GM23338 (cell line): ENCODE results near the gene METTL22. TPM values are rescaled to one million over a fixed set of nuclear protein-coding genes. Genes with fewer than 3 reads are reported as not detected.

Experiments
- ATAC-seq: fragments of 200-7000 bp; cut with Tn5 transposase; 3 replicates; pipeline ENCODE4 v1.9.1; 2020
- DNase-seq: peaks from one replicate; pipeline ENCODE4 v3.0.0-alpha.2; 2015; ENCODE audit warnings: low spot score
- H2AFZ ChIP-seq: fragments of 200-600 bp; sonication (generic); 2 replicates; pipeline ENCODE4 v1.8.0; 2016; ENCODE audit warnings: antibody characterized with exemption, mild to moderate bottlenecking, moderate library complexity
- H3F3A ChIP-seq: fragments of 200-600 bp; sonication (generic); replicated peaks from 2 replicates; pipeline ENCODE4 v1.8.0; 2017; ENCODE audit warnings: antibody characterized with exemption, mixed run types, low read depth
- H3K27ac ChIP-seq: fragments of 200-600 bp; sonication (generic); 2 replicates; pipeline ENCODE4 v1.6.1; 2016; ENCODE audit warnings: low read depth
- H3K27me3 ChIP-seq: fragments of 200-600 bp; sonication (generic); 2 replicates; pipeline ENCODE4 v1.8.0; 2016; ENCODE audit warnings: mild to moderate bottlenecking, mixed run types, moderate library complexity; ENCODE audit not compliant: insufficient read depth
- H3K36me3 ChIP-seq: fragments of 200-600 bp; sonication (generic); 2 replicates; pipeline ENCODE4 v1.8.0; 2016; ENCODE audit warnings: mild to moderate bottlenecking; ENCODE audit not compliant: insufficient read depth
- H3K4me1 ChIP-seq: fragments of 200-600 bp; sonication (generic); 2 replicates; pipeline ENCODE4 v1.8.0; 2016; ENCODE audit warnings: mild to moderate bottlenecking, moderate library complexity; ENCODE audit not compliant: insufficient read depth
- H3K4me2 ChIP-seq: fragments of 200-600 bp; sonication (generic); 2 replicates; pipeline ENCODE4 v1.7.1; 2017; ENCODE audit warnings: mixed run types
- H3K4me3 ChIP-seq: fragments of 200-600 bp; sonication (generic); 2 replicates; pipeline ENCODE4 v1.6.1; 2016; ENCODE audit warnings: mixed run types
- H3K79me2 ChIP-seq: fragments of 200-600 bp; sonication (generic); replicated peaks from 2 replicates; pipeline ENCODE4 v1.8.0; 2017; ENCODE audit warnings: mild to moderate bottlenecking; ENCODE audit not compliant: insufficient read depth
- H3K9me2 ChIP-seq: fragments of 200-600 bp; sonication (generic); 2 replicates; pipeline ENCODE4 v1.8.0; 2017; ENCODE audit not compliant: insufficient read depth
- H4K20me1 ChIP-seq: fragments of 200-600 bp; sonication (generic); replicated peaks from 2 replicates; pipeline ENCODE4 v1.8.0; 2017; ENCODE audit warnings: mild to moderate bottlenecking; ENCODE audit not compliant: insufficient read depth
- H3K27ac Mint-ChIP-seq: 2 replicates; pipeline ENCODE4 v1.8.0; 2020; ENCODE audit warnings: inconsistent platforms, mild to moderate bottlenecking, moderate library complexity, mixed read lengths
- H3K27me3 Mint-ChIP-seq: 3 replicates; pipeline ENCODE4 v1.8.0; 2022; ENCODE audit warnings: low read depth, mild to moderate bottlenecking, moderate library complexity, mixed read lengths, inconsistent platforms; ENCODE audit not compliant: insufficient read depth, poor library complexity
- H3K36me3 Mint-ChIP-seq: 3 replicates; pipeline ENCODE4 v1.8.0; 2021; ENCODE audit warnings: low read depth, mild to moderate bottlenecking, inconsistent platforms, moderate library complexity, mixed read lengths
- H3K4me1 Mint-ChIP-seq: 3 replicates; pipeline ENCODE4 v1.8.0; 2020; ENCODE audit warnings: mild to moderate bottlenecking, inconsistent platforms, mixed read lengths
- H3K4me3 Mint-ChIP-seq: 3 replicates; pipeline ENCODE4 v1.8.0; 2021; ENCODE audit warnings: moderate library complexity, mild to moderate bottlenecking, inconsistent platforms, mixed read lengths
- H3K9me3 Mint-ChIP-seq: 3 replicates; pipeline ENCODE4 v1.8.0; 2020; ENCODE audit warnings: moderate library complexity, mild to moderate bottlenecking, inconsistent platforms, mixed read lengths
- CREB1 ChIP-seq: fragments of 250-450 bp; sonication (Bioruptor Pico); IDR thresholded peaks from 2 replicates; pipeline ENCODE4 v1.5.0; 2020; ENCODE audit warnings: low read depth, mild to moderate bottlenecking, moderate library complexity
- CTCF ChIP-seq, 2 experiments: fragments of 200-600 bp in 1 of 2; sonication (generic) in 1 of 2; conservative IDR thresholded peaks; 2 replicates each; pipeline versions ENCODE4 v1.5.1 to v1.6.1; 2016 to 2017; ENCODE audit warnings: antibody characterized with exemption in 2 of 2, low read depth in 2 of 2, mild to moderate bottlenecking in 2 of 2, moderate library complexity in 1 of 2
- ETS1 ChIP-seq: IDR thresholded peaks from 2 replicates; pipeline ENCODE4 v1.6.1; 2016; ENCODE audit warnings: antibody characterized with exemption
- EZH2phosphoT487 ChIP-seq: fragments of 200-600 bp; sonication (generic); IDR thresholded peaks from one replicate; pipeline ENCODE4 v1.8.1; 2018; ENCODE audit warnings: antibody characterized with exemption; ENCODE audit not compliant: unreplicated experiment
- JUNB ChIP-seq: IDR thresholded peaks from one replicate; pipeline ENCODE4 v1.6.1; 2016; ENCODE audit warnings: antibody characterized with exemption; ENCODE audit not compliant: unreplicated experiment
- REST ChIP-seq: IDR thresholded peaks from one replicate; pipeline ENCODE4 v1.6.1; 2018; ENCODE audit warnings: antibody characterized with exemption; ENCODE audit not compliant: unreplicated experiment
- ZNF114 ChIP-seq: fragments of 250-450 bp; sonication (Bioruptor Pico); IDR thresholded peaks from 2 replicates; pipeline ENCODE4 v1.5.0; 2020; ENCODE audit warnings: mild to moderate bottlenecking, moderate library complexity
- ZNF331 ChIP-seq: fragments of 250-450 bp; sonication (Bioruptor Pico); IDR thresholded peaks from 2 replicates; pipeline ENCODE4 v1.5.0; 2020; ENCODE audit warnings: low read depth, mild to moderate bottlenecking, moderate library complexity
- ZNF462 ChIP-seq: fragments of 250-450 bp; sonication (Bioruptor Pico); IDR thresholded peaks from 2 replicates; pipeline ENCODE4 v1.5.0; 2020; ENCODE audit warnings: mild to moderate bottlenecking, moderate library complexity
- polyA plus RNA-seq: library from polyadenylated mRNA; unstranded; fragments of >200 nt; fragmentation: Nextera tagmentation; extraction: Ambion mirVana; gene quantifications from 2 replicates; pipeline ENCODE4 v1.2.1, GENCODE V29; 2016
- total RNA-seq: library from RNA; depleted of rRNA; stranded (reverse); fragments of >200 nt; shearing (Covaris generic); gene quantifications from 2 replicates; pipeline ENCODE4 v1.2.3, GENCODE V29; 2014

METTL22 gene
- total and polyA plus RNA-seq, 2 experiments from 2014 or later, result 51.4 to 51.8 TPM

GRCh38 chr16:8639694-8640093 is 18.2 kb downstream of the METTL22 start:
- H2AFZ ChIP-seq, result no peak overlapping the region
- H3K27me3 ChIP-seq, result no peaks in the 10 kb centered on the region
- peaks cover 92% of the 10 kb centered on the region for H3K36me3 Mint-ChIP-seq
- no peak overlapping the region for H3K4me3 Mint-ChIP-seq
- H3K36me3 ChIP-seq, result peaks cover 54% of the 10 kb centered on the region
- no peaks in the 10 kb centered on the region for H3K4me1 ChIP-seq
- no peaks in the 10 kb centered on the region for H3F3A ChIP-seq
- H3K9me3 Mint-ChIP-seq, result no peaks in the 10 kb centered on the region
- H4K20me1 ChIP-seq, result peaks cover 21% of the 10 kb centered on the region; the same call in 1 of the 2 replicates
- H3K4me2 ChIP-seq, result no peak overlapping the region
- DNase-seq (no peak), ATAC-seq (no peak)
- no peaks in the 10 kb centered on the region for H3K9me2 ChIP-seq
- H3K27ac ChIP-seq, result no peak overlapping the region
- H3K27ac Mint-ChIP-seq, result no peak overlapping the region
- H3K4me3 ChIP-seq, result no peak overlapping the region
- H3K4me1 Mint-ChIP-seq, result peaks cover 2% of the 10 kb centered on the region; the same call in 1 of the 3 replicates
- H3K27me3 Mint-ChIP-seq, result no peaks in the 10 kb centered on the region
- H3K79me2 ChIP-seq, result peaks cover 18% of the 10 kb centered on the region; the same call in 1 of the 2 replicates
- no peak for TF ChIP-seq JUNB
- no peak for TF ChIP-seq CREB1 (CRISPR knock-in tag)
- no peak for TF ChIP-seq EZH2phosphoT487
- no peak for TF ChIP-seq CTCF (conservative IDR thresholded peaks at IDR 0.05; ENCODE audit: low read depth in 2 of 2)
- TF ChIP-seq ZNF462, result no peak
- no peak for TF ChIP-seq REST
- no peak for TF ChIP-seq ZNF114 (CRISPR knock-in tag)
- no peak for TF ChIP-seq ETS1
- no peak for TF ChIP-seq ZNF331 (CRISPR knock-in tag)
